ENCODE data around the gene TMUB2. TPM values are rescaled to one million over a fixed set of nuclear protein-coding genes. Genes with fewer than 3 reads are reported as not detected.

Gene TMUB2
- total and polyA plus RNA-seq, 2 of the 13 experiments (the other 11 are each of a cell fraction or from before 2014, with no cell fraction given), result 26.9 to 50.8 TPM

- no peak for TF ChIP-seq ZNF512B (CRISPR knock-in tag; IDR thresholded peaks at IDR 0.05; ENCODE audit: borderline replicate concordance)
- TF ChIP-seq ZBTB3 (CRISPR knock-in tag; IDR thresholded peaks at IDR 0.05; ENCODE audit: borderline replicate concordance, low read depth), result 0 out of 2 replicates have a peak, but pooled peaks have one; percentile 40
- TF ChIP-seq EHMT2 (IDR thresholded peaks at IDR 0.05; ENCODE audit: borderline replicate concordance, low read depth, low read length), result no peak
- TF ChIP-seq HES4 (CRISPR knock-in tag; IDR thresholded peaks at IDR 0.05; ENCODE audit: borderline replicate concordance), result 0 out of 2 replicates have a peak, but pooled peaks have one; percentile 58
- TF ChIP-seq ZNF629 (CRISPR knock-in tag; conservative IDR thresholded peaks at IDR 0.05), result peak; percentile 93
- TF ChIP-seq GTF2F1 (IDR thresholded peaks at IDR 0.05; ENCODE audit: low read length), result no peak
- peak; percentile 80; the same call in 1 of the 2 replicates for TF ChIP-seq ZFP82 (CRISPR knock-in tag; IDR thresholded peaks at IDR 0.05; ENCODE audit: borderline replicate concordance)
- no peak; the same call in 1 of the 2 replicates for TF ChIP-seq ZNF567 (CRISPR knock-in tag; IDR thresholded peaks at IDR 0.05; ENCODE audit: borderline replicate concordance)
- TF ChIP-seq EEA1 (CRISPR knock-in tag; IDR thresholded peaks at IDR 0.05; ENCODE audit: borderline replicate concordance), result peak; percentile 90; the same call in 1 of the 2 replicates
- no peak for TF ChIP-seq ZNF280B (CRISPR knock-in tag; IDR thresholded peaks at IDR 0.05; ENCODE audit: borderline replicate concordance)
- no peak for TF ChIP-seq BRF2 (CRISPR knock-in tag; IDR thresholded peaks at IDR 0.05)
- 0 out of 2 replicates have a peak, but pooled peaks have one; percentile 29 for TF ChIP-seq ZNF225 (CRISPR knock-in tag; IDR thresholded peaks at IDR 0.05)
- 0 out of 2 replicates have a peak, but pooled peaks have one; percentile 57 for TF ChIP-seq MTA1 (CRISPR knock-in tag; IDR thresholded peaks at IDR 0.05; ENCODE audit: borderline replicate concordance)
- TF ChIP-seq MEIS2 (CRISPR knock-in tag; IDR thresholded peaks at IDR 0.05), result no peak
- no peak for TF ChIP-seq FOXO1 (CRISPR knock-in tag; IDR thresholded peaks at IDR 0.05)
- TF ChIP-seq ZNF430 (CRISPR knock-in tag; IDR thresholded peaks at IDR 0.05), result no peak
These were observed 543 bp downstream of the TMUB2 start (continued) for GRCh38 chr17:44187131-44187899.

All from HepG2 (cell line).